OCI-LY7 (cell line): Measurements from ENCODE around the gene SLC25A47. TPM values are rescaled to one million over a fixed set of nuclear protein-coding genes. Genes with fewer than 3 reads are reported as not detected.
A peak's percentile ranks its signal among the peaks of the same experiment; 100 is the strongest.

ENCODE experiments used
- BruUV-seq: library from RNA; stranded (reverse); fragments of 400-500 nt; replicated peaks from 2 replicates; lab custom pipeline; 2021; lab: Mats Ljungman, UMichigan
- CTCF ChIA-PET: fragments of 300-600 bp; sonication (Branson Sonifier 250); formaldehyde crosslinking; loops from one replicate; lab custom pipeline; 2022; ENCODE audit warnings: antibody characterized with exemption; ENCODE audit not compliant: unreplicated experiment; lab: Charles Lee
- POLR2A ChIA-PET: fragments of 300-600 bp; sonication (Branson Sonifier 250); formaldehyde crosslinking; loops from one replicate; lab custom pipeline; 2022; ENCODE audit warnings: antibody characterized with exemption; lab: Charles Lee
- DNase-seq: peaks from one replicate; pipeline ENCODE4 v3.0.0-alpha.2; 2015; ENCODE audit warnings: low spot score
- H2AFZ ChIP-seq: fragments of 200-600 bp; sonication (generic), shearing (Covaris generic); 2 replicates; pipeline ENCODE4 v1.6.1; 2014; ENCODE audit warnings: mild to moderate bottlenecking, antibody characterized with exemption, low read length, moderate library complexity
- H3K27ac ChIP-seq: fragments of 200-600 bp; sonication (generic); 2 replicates; pipeline ENCODE4 v1.5.1; 2014; ENCODE audit warnings: mixed run types, low read depth, mild to moderate bottlenecking, moderate library complexity, low read length, inconsistent platforms; ENCODE audit not compliant: poor library complexity, severe bottlenecking
- H3K36me3 ChIP-seq: fragments of 200-600 bp; sonication (generic); 2 replicates; pipeline ENCODE4 v1.6.1; 2014; ENCODE audit warnings: mild to moderate bottlenecking, antibody characterized with exemption, low read length, moderate library complexity, mixed read lengths; ENCODE audit not compliant: insufficient read depth
- H3K4me1 ChIP-seq: fragments of 200-600 bp; sonication (generic); 2 replicates; pipeline ENCODE4 v1.5.1; 2014; ENCODE audit warnings: mild to moderate bottlenecking, low read length; ENCODE audit not compliant: insufficient read depth, poor library complexity, severe bottlenecking
- H3K4me2 ChIP-seq: fragments of 200-600 bp; sonication (generic); 2 replicates; pipeline ENCODE4 v1.6.1; 2014; ENCODE audit warnings: mild to moderate bottlenecking, low read length
- H3K4me3 ChIP-seq: fragments of 200-600 bp; sonication (generic); 2 replicates; pipeline ENCODE4 v1.5.1; 2014; ENCODE audit warnings: mild to moderate bottlenecking, low read depth, low read length; ENCODE audit not compliant: poor library complexity, severe bottlenecking
- H3K79me2 ChIP-seq: fragments of 200-600 bp; sonication (generic); 2 replicates; pipeline ENCODE4 v1.6.1; 2016; ENCODE audit warnings: low read depth, mild to moderate bottlenecking, low read length, moderate library complexity, mixed read lengths; ENCODE audit not compliant: insufficient read depth
- H3K9me2 ChIP-seq: fragments of 200-600 bp; sonication (generic); 2 replicates; pipeline ENCODE4 v1.6.1; 2016; ENCODE audit warnings: mild to moderate bottlenecking, low read length, mixed read lengths; ENCODE audit not compliant: insufficient read depth
- H3K9me3 ChIP-seq: fragments of 200-600 bp; sonication (generic); 2 replicates; pipeline ENCODE4 v1.6.1; 2014; ENCODE audit warnings: mild to moderate bottlenecking, mixed run types, low read length, mixed read lengths
- H4K20me1 ChIP-seq: fragments of 200-600 bp; sonication (generic); 2 replicates; pipeline ENCODE4 v1.6.1; 2014; ENCODE audit warnings: mild to moderate bottlenecking, antibody characterized with exemption, low read length, moderate library complexity, mixed read lengths; ENCODE audit not compliant: insufficient read depth
- EZH2phosphoT487 ChIP-seq: fragments of 200-600 bp; sonication (generic); IDR thresholded peaks from 2 replicates; pipeline ENCODE4 v1.6.1; 2018; ENCODE audit warnings: low read depth, borderline replicate concordance, mild to moderate bottlenecking, mixed run types, antibody characterized with exemption, low read length, moderate library complexity, mixed read lengths
- intact Hi-C: fragments of 100-400 bp; cut with micrococcal nuclease; formaldehyde crosslinking; loops from one replicate; pipeline ENCODE4 v1.10.0; 2022; ENCODE audit not compliant: unreplicated experiment
- microRNA-seq: library from miRNA; unstranded; fragments of <30 nt; microRNA quantifications from one replicate; pipeline ENCODE4 v1.2.0, GENCODE V29; 2022; ENCODE audit warnings: borderline replicate concordance
- small RNA-seq: library from RNA; depleted of rRNA; stranded (forward); fragments of <200 nt; gene quantifications from one replicate; pipeline ENCODE3, GENCODE V24; 2014
- total RNA-seq, 2 experiments: library from RNA; depleted of rRNA in 1 of 2; stranded (reverse); fragments of >200 nt in 1 of 2; shearing (Covaris generic) in 1 of 2; gene quantifications; 2 replicates each; pipeline ENCODE4 v1.2.3, GENCODE V29; 2014 to 2022
- TF ChIP-seq, protein P1 (sequence below): fragments of 200-600 bp; sonication (generic); conservative IDR thresholded peaks from 2 replicates; pipeline ENCODE4 v1.5.1; 2014; ENCODE audit warnings: mild to moderate bottlenecking, antibody characterized with exemption, low read length, moderate library complexity, mixed read lengths

SLC25A47 gene
- total RNA-seq, 2 experiments from 2014 or later, result 0.44 TPM; not detected in 1

- peak within 1 kb of the TSS; percentile 96 for H3K4me2 ChIP-seq
- CTCF ChIA-PET, result no interaction called here
- intact Hi-C loops, result loop anchor here (2.0 to 10.0 kb wide), 3 partner anchors 69 to 401 kb away; partner anchors contain the start of gene SLC25A29
- no peaks in the 10 kb centered on the region for H3K9me3 ChIP-seq
- no peaks in the 10 kb centered on the region for H3K9me2 ChIP-seq
- H3K79me2 ChIP-seq, result peaks cover 11% of the 10 kb centered on the region; the same call in 1 of the 2 replicates
- no peak for TF ChIP-seq EZH2phosphoT487
- TF ChIP-seq, protein P1, sequence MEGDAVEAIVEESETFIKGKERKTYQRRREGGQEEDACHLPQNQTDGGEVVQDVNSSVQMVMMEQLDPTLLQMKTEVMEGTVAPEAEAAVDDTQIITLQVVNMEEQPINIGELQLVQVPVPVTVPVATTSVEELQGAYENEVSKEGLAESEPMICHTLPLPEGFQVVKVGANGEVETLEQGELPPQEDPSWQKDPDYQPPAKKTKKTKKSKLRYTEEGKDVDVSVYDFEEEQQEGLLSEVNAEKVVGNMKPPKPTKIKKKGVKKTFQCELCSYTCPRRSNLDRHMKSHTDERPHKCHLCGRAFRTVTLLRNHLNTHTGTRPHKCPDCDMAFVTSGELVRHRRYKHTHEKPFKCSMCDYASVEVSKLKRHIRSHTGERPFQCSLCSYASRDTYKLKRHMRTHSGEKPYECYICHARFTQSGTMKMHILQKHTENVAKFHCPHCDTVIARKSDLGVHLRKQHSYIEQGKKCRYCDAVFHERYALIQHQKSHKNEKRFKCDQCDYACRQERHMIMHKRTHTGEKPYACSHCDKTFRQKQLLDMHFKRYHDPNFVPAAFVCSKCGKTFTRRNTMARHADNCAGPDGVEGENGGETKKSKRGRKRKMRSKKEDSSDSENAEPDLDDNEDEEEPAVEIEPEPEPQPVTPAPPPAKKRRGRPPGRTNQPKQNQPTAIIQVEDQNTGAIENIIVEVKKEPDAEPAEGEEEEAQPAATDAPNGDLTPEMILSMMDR, result no peak
- no TSS peak for BruUV-seq
- H3K27ac ChIP-seq, result peak within 1 kb of the TSS; percentile 51
- peak within 1 kb of the TSS; percentile 91 for H3K4me3 ChIP-seq
- POLR2A ChIA-PET, result interaction anchor here (0.9 to 1.2 kb wide), 3 partner anchors 9 to 218 kb away, joined by 3 to 5 read pairs (median 4); no protein-coding TSS in a partner anchor
- H3K36me3 ChIP-seq, result no peaks in the 10 kb centered on the region
- no peaks in the 10 kb centered on the region for H4K20me1 ChIP-seq
- peaks cover 30% of the 10 kb centered on the region for H3K4me1 ChIP-seq
- H2AFZ ChIP-seq, result peak within 1 kb of the TSS; percentile 75
- peak; percentile 95 for DNase-seq
These were observed 53.0 kb downstream of the SLC25A47 start, which contains the start of gene WDR25 for GRCh38 chr14:100375963-100376735. TSS of gene WDR25 (plus strand) at chr14:100376485.

GRCh38 chr14:100376751-100377171, 53.6 kb downstream of the SLC25A47 start:
- Histone ChIP-seq H3K27ac (peak overlapping the region; percentile 51), H3K9me2 (no peaks in the 10 kb centered on the region), H3K79me2 (peaks cover 11% of the 10 kb centered on the region; the same call in 1 of the 2 replicates), H2AFZ (peak overlapping the region; percentile 69), H4K20me1 (no peaks in the 10 kb centered on the region), H3K4me3 (peak overlapping the region; percentile 91), H3K4me2 (peak overlapping the region; percentile 85), H3K4me1 (peaks cover 30% of the 10 kb centered on the region), H3K36me3 (no peaks in the 10 kb centered on the region), H3K9me3 (no peaks in the 10 kb centered on the region)
- TSS peak; percentile 88 for BruUV-seq
- CTCF ChIA-PET, result no interaction called here
- TF ChIP-seq, protein P1, result 0 out of 2 replicates have a peak, but pooled peaks have one; percentile 14
- TF ChIP-seq EZH2phosphoT487, result no peak
- POLR2A ChIA-PET, result interaction anchor here (0.6 to 1.2 kb wide), 2 partner anchors 155 to 478 kb away, joined by 3 to 5 read pairs; no protein-coding TSS in a partner anchor
- DNase-seq, result no peak
- intact Hi-C loops, result loop anchor here (1.0 to 10.0 kb wide), 4 partner anchors 70 to 402 kb away; partner anchors contain the start of gene SLC25A29

Small RNA genes within 50 kb of the gene (microRNA-seq; reads per million reads assigned to microRNA genes)
- gene MIR345, result 62.1 reads per million, percentile 49 among the genes with 10 or more reads in this experiment
- not detected for gene MIR6764

Small RNA genes within 50 kb of the gene (small RNA-seq; reads per million reads assigned to genes)
- not detected for gene AL157871.3
- gene MIR345, result 0.36 reads per million
- gene RN7SL523P, result not detected

Other genes starting within 250 kb of the SLC25A47 start
- gene DEGS2, start 163.7 kb upstream of the SLC25A47 start, total RNA-seq (2014; rRNA removed; shearing (Covaris generic)), result 2.0 and 8.3 TPM in 2 replicates
- gene DEGS2, start 163.7 kb upstream of the SLC25A47 start, total RNA-seq (2022), result 12.2 and 14.6 TPM in 2 replicates
- gene YY1, start 84.2 kb upstream of the SLC25A47 start, total RNA-seq (2014; rRNA removed; shearing (Covaris generic)), result 59.9 and 69.2 TPM in 2 replicates
- gene YY1, start 84.2 kb upstream of the SLC25A47 start, total RNA-seq (2022), result 137 and 140 TPM in 2 replicates
- 34.8 and 37.4 TPM in 2 replicates for gene SLC25A29, start 16.9 kb upstream of the SLC25A47 start, total RNA-seq (2014; rRNA removed; shearing (Covaris generic))
- 14.6 and 18.1 TPM in 2 replicates for gene SLC25A29, start 16.9 kb upstream of the SLC25A47 start, total RNA-seq (2022)
- gene WDR25, start 53.1 kb downstream of the SLC25A47 start, total RNA-seq (2014; rRNA removed; shearing (Covaris generic)), result 6.5 and 8.5 TPM in 2 replicates
- 8.2 and 8.9 TPM in 2 replicates for gene WDR25, start 53.1 kb downstream of the SLC25A47 start, total RNA-seq (2022)